DND-41 (cell line): Measurements from ENCODE around the gene EFHD1.

Experiments
- CTCF ChIP-seq: IDR thresholded peaks from 2 replicates; pipeline ENCODE4 v1.5.1; 2012; ENCODE audit warnings: borderline replicate concordance, low read length, moderate library complexity, mild to moderate bottlenecking; ENCODE audit not compliant: poor library complexity, severe bottlenecking; ENCODE audit errors: extremely low read depth
- EZH2 ChIP-seq: IDR thresholded peaks from 3 replicates; pipeline ENCODE4 v1.6.1; 2012; ENCODE audit warnings: borderline replicate concordance, low read depth, mild to moderate bottlenecking, moderate library complexity, low read length, inconsistent platforms; ENCODE audit not compliant: severe bottlenecking

- TF ChIP-seq CTCF (no peak), EZH2 (no peak)
Observed at GRCh38 chr2:232693344-232693743, 59.9 kb downstream of the EFHD1 start.
